ENCODE data around the gene PLAA.

PLAA gene

DNA sequence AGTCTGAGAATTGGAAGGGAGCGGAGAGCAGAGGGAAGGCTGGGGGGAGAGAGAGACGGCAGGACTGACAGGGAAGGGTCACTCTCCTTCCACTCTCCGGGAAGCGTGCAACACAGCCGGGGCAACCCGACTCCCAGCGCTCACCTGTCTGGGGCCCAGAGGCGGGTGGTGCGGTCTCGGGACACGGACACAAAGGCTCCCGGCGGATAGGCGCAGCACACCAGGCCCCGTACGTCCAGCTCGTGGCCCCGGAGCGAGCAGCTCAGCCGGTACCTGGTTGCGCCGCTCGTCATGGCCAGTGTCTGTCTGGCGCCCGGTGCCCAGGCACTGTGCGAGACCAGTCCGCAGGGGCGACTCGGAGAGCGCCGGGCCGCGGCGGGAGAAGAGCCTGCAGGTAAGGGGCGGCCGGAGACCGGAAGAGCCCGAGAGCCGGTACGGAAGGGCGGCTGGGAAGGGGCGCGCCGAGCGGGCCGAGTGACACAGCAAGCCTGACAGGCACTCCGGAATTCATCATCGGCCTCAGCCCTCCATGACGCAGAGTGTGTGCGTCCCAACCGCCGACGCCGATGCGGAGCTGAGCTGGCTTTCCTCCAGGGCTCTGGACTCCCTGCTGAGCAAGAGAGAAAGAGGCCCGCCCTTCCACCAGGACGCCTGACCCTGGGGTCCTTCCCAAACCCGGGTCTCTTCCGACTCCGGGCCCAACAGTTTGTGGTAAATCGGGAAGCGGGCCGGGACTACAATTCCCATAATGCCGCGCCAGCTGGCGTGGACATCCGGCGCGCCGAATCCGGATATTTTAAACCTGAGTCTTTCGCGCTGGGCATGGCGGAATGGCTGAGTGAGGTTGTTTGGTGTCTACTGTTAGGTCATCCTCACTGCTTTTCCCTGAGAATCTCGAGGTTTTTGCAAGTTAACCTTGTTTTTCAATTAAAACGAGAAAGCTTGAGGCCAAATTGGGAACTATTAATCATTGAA is at the start of gene PLAA:
Gene PLAA, minus strand, starts transcription at position 490 of the 975 bp plus-strand sequence. Its CDS starts 197 bp downstream, at position 293.
- TF ChIP-seq, protein P1, sequence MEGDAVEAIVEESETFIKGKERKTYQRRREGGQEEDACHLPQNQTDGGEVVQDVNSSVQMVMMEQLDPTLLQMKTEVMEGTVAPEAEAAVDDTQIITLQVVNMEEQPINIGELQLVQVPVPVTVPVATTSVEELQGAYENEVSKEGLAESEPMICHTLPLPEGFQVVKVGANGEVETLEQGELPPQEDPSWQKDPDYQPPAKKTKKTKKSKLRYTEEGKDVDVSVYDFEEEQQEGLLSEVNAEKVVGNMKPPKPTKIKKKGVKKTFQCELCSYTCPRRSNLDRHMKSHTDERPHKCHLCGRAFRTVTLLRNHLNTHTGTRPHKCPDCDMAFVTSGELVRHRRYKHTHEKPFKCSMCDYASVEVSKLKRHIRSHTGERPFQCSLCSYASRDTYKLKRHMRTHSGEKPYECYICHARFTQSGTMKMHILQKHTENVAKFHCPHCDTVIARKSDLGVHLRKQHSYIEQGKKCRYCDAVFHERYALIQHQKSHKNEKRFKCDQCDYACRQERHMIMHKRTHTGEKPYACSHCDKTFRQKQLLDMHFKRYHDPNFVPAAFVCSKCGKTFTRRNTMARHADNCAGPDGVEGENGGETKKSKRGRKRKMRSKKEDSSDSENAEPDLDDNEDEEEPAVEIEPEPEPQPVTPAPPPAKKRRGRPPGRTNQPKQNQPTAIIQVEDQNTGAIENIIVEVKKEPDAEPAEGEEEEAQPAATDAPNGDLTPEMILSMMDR (IDR thresholded peaks at IDR 0.05; ENCODE audit: low read depth, low read length, missing control alignments), result no peak
- peak within 1 kb of the TSS; percentile 78 for H3K4me3 ChIP-seq (replicated peaks; ENCODE audit: low read depth, low read length)
- peak; percentile 81 for DNase-seq (ENCODE audit: extremely low read depth, low read depth)

GRCh38 chr9:26995810-26996209 is 48.8 kb upstream of the PLAA start:
- no peak for DNase-seq (ENCODE audit: extremely low read depth, low read depth)
- no peak overlapping the region for H3K4me3 ChIP-seq (replicated peaks; ENCODE audit: low read depth, low read length)
- TF ChIP-seq, protein P1 (IDR thresholded peaks at IDR 0.05; ENCODE audit: low read depth, low read length, missing control alignments), result no peak

- H3K4me3 ChIP-seq (replicated peaks; ENCODE audit: low read depth, low read length), result no peak overlapping the region
- TF ChIP-seq, protein P1 (IDR thresholded peaks at IDR 0.05; ENCODE audit: low read depth, low read length, missing control alignments), result no peak
- DNase-seq (ENCODE audit: extremely low read depth, low read depth), result no peak
These were observed 36.3 kb upstream of the PLAA start for GRCh38 chr9:26983340-26983739.

DNA sequence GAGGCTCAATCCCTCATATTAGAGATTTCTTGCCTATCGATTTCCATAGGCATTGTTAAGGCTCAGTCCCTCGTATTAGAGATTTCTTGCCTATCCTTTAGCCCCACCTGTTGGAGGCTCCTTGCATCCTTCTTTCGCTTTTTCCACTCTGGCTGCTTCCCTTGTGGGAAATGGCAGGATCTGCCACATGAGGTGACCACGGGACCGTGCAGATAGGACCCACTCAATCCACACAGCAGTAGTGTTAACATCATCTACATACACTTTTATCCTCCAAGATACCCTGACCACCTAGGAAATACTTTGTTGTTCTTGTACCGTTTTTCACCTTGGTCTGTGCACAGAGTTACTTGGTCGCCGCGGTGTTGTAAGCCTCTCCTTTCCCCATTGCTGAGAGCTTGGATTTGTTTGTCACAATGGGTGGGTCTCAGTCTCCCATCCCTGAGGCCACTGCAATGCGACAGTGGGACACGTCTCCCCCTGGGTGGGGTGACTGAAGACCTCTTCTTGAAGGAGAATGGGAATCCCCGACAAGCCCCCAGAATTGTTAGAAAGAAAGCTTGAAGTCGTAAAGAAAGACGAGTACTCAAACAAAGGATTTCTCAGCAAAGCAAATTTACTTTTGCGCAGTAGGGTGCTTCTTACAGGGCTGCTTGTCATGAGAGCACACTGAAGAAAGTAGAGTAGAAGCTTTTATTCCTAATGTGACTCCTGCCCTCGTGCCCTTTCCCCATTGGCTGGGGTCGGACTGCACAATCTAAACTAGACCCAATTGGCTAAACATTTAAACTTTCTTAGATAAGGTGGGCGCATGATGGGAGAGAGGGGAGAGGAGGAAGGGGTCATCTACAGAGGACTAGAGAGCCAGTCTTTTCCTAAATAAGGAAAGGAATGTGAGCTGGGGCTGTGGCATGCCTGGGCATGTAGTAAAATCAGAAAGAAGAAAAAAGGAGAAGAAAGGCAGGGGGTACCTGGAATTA is 29.0 kb upstream of the PLAA start:
- no peak for DNase-seq (ENCODE audit: extremely low read depth, low read depth)
- no peak overlapping the region for H3K4me3 ChIP-seq (replicated peaks; ENCODE audit: low read depth, low read length)
- TF ChIP-seq, protein P1 (IDR thresholded peaks at IDR 0.05; ENCODE audit: low read depth, low read length, missing control alignments), result peak; percentile 52

- DNase-seq (ENCODE audit: extremely low read depth, low read depth), result no peak
- TF ChIP-seq, protein P1 (IDR thresholded peaks at IDR 0.05; ENCODE audit: low read depth, low read length, missing control alignments), result no peak
- H3K4me3 ChIP-seq (replicated peaks; ENCODE audit: low read depth, low read length), result no peak overlapping the region
These were observed 27.9 kb upstream of the PLAA start for GRCh38 chr9:26974927-26975326.

DNA sequence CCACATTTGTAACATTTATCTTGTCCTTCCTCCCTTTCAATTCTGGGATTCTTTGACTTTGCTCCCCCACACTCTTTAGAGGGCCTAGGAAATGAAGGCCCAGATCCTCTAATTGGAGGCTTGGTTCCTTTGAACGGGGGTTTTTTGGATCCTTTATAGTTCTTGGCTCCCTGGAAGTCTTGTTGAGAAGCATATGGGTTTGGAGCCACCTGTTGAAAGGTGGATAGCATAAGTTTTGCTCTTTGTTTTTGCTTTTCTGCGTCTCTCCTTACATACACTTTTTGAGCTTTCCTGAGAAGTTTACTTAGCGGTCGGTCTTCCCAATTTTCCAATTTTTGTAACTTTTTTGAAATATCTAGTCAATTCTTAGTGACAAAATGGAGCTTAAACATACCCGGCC is 26.9 kb upstream of the PLAA start:
- TF ChIP-seq, protein P1 (IDR thresholded peaks at IDR 0.05; ENCODE audit: low read depth, low read length, missing control alignments), result no peak
- no peak overlapping the region for H3K4me3 ChIP-seq (replicated peaks; ENCODE audit: low read depth, low read length)

More for the DNA sequence above, 26.9 kb upstream of the PLAA start:
- no peak for DNase-seq (ENCODE audit: extremely low read depth, low read depth)
